Transverse colon (tissue), 4 donors: ENCODE data around the gene TRMT6.

ENCODE experiments used
- CTCF ChIP-seq, 5 experiments: fragments of 200-600 bp in 3 of 5; fragments of 450-650 bp in 2 of 5; sonication (generic) in 3 of 5; IDR thresholded peaks; 1 replicate in 2 of 5; 2 replicates in 3 of 5; pipeline ENCODE4 v1.5.1; 2016 to 2017; ENCODE audit warnings: antibody characterized with exemption in 5 of 5, inconsistent platforms in 3 of 5, mild to moderate bottlenecking in 2 of 5, moderate library complexity in 1 of 5
- EP300 ChIP-seq: sonication (generic); formaldehyde crosslinking; IDR thresholded peaks from one replicate; pipeline ENCODE4 v1.6.1; 2017; ENCODE audit warnings: antibody characterized with exemption, low read depth
- POLR2A ChIP-seq: fragments of 450-650 bp; IDR thresholded peaks from one replicate; pipeline ENCODE4 v1.6.1; 2016; ENCODE audit warnings: antibody characterized with exemption, mild to moderate bottlenecking, moderate library complexity
- POLR2AphosphoS5 ChIP-seq, 3 donors: sonication (generic); formaldehyde crosslinking; IDR thresholded peaks; one replicate each; pipeline ENCODE4 v1.6.1; 2016; ENCODE audit warnings: antibody characterized with exemption in 3 of 3

- TF ChIP-seq POLR2A = no peak
- no peak for TF ChIP-seq CTCF (IDR thresholded peaks at IDR 0.05)
- no peak for TF ChIP-seq EP300
- no peak for TF ChIP-seq POLR2AphosphoS5 (IDR thresholded peaks at IDR 0.05)
Observed at GRCh38 chr20:5928836-5929715, 21.3 kb downstream of the TRMT6 start.
